MG63 (cell line): ENCODE measurements around the gene CLDN3. TPM values are rescaled to one million over a fixed set of nuclear protein-coding genes. Genes with fewer than 3 reads are reported as not detected.
"Not testable (repeated sequence)": the region's sequence is repeated elsewhere in the genome, so short reads cannot be mapped to it uniquely, and the experiment has no call there.

Experiments used
- DNase-seq: peaks from one replicate; pipeline ENCODE4 v3.0.0-alpha.2; 2020
- H3K27me3 ChIP-seq: fragments of 250-450 bp; sonication (Bioruptor Pico); 2 replicates; pipeline ENCODE4 v1.5.1; 2020; ENCODE audit warnings: mild to moderate bottlenecking, moderate library complexity
- H3K36me3 ChIP-seq: fragments of 250-450 bp; sonication (Bioruptor Pico); 2 replicates; pipeline ENCODE4 v1.5.1; 2020; ENCODE audit warnings: mild to moderate bottlenecking, moderate library complexity
- H3K4me3 ChIP-seq: fragments of 250-450 bp; sonication (Bioruptor Pico); 2 replicates; pipeline ENCODE4 v1.5.1; 2020; ENCODE audit warnings: mild to moderate bottlenecking, moderate library complexity
- H3K9me3 ChIP-seq: fragments of 250-450 bp; sonication (Bioruptor Pico); 2 replicates; pipeline ENCODE4 v1.5.1; 2020; ENCODE audit warnings: mild to moderate bottlenecking, moderate library complexity
- total RNA-seq: library from RNA; depleted of rRNA; stranded (reverse); fragments of >200 nt; shearing (Covaris generic); gene quantifications from 2 replicates; pipeline ENCODE4 v1.2.3, GENCODE V29; 2014; ENCODE audit warnings: low replicate concordance; rRNA removed

CLDN3 gene
- total RNA-seq, 1 experiment from 2014 or later: not detected

- H3K4me3 ChIP-seq: no peak overlapping the region
- DNase-seq: no peak
- no peaks in the 10 kb centered on the region for H3K27me3 ChIP-seq
- H3K9me3 ChIP-seq: no peaks in the 10 kb centered on the region
- no peaks in the 10 kb centered on the region for H3K36me3 ChIP-seq
Observed at GRCh38 chr7:73726083-73726466, 44.0 kb downstream of the CLDN3 start.

DNA sequence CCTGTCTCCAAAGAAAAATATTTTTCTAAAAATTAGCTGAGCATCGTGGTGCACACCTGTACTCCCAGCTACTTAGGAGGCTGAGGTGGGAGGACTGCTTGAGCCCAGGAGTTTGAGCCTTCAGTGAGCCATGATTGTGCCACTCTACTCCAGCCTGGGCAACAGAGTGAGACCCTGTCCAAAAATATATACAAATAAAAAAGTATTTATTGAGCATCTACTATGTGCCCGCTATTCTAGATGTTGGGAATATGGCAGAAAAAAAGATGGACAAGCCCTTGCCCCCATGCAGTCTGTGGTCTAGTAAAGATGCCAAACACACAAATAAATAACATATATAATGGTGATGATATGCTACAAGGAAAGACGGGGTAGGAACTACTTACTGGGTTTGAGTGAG is 46.3 kb downstream of the CLDN3 start:
- Histone ChIP-seq H3K36me3 (no peaks in the 10 kb centered on the region), H3K27me3 (no peaks in the 10 kb centered on the region), H3K4me3 (no peak overlapping the region), H3K9me3 (no peaks in the 10 kb centered on the region)
- no peak for DNase-seq

DNA sequence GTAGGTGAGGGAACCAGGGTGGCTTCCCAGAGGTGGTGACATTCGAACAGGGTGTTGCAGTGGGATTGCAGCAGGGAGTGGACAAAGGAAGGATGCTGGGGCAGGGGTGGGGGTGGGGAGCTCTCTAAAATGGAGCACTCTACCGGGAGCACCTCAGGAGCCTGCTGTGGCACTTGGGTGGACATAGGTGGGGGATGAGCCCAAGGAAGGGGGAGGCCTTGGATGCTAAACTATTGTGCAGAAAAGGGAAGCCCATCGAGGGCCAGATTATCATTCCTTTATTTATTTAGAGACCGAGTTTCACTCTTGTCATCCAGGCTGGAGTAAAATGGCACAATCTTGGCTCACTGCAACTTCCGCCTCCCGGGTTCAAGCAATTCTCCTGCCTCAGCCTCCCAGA is 47.3 kb downstream of the CLDN3 start:
- no peak for DNase-seq
- Histone ChIP-seq H3K4me3 (no peak overlapping the region), H3K9me3 (no peaks in the 10 kb centered on the region), H3K27me3 (no peaks in the 10 kb centered on the region), H3K36me3 (no peaks in the 10 kb centered on the region)

GRCh38 chr7:73722182-73722581 is 47.9 kb downstream of the CLDN3 start:
- DNase-seq, H3K27me3 ChIP-seq, H3K9me3 ChIP-seq, H3K36me3 ChIP-seq, H3K4me3 ChIP-seq: not testable (repeated sequence)

GRCh38 chr7:73721377-73721817 is 48.7 kb downstream of the CLDN3 start:
- Histone ChIP-seq H3K4me3 (no peak overlapping the region), H3K27me3 (no peaks in the 10 kb centered on the region), H3K9me3 (no peaks in the 10 kb centered on the region), H3K36me3 (no peaks in the 10 kb centered on the region)
- DNase-seq: peak; percentile 84

DNA sequence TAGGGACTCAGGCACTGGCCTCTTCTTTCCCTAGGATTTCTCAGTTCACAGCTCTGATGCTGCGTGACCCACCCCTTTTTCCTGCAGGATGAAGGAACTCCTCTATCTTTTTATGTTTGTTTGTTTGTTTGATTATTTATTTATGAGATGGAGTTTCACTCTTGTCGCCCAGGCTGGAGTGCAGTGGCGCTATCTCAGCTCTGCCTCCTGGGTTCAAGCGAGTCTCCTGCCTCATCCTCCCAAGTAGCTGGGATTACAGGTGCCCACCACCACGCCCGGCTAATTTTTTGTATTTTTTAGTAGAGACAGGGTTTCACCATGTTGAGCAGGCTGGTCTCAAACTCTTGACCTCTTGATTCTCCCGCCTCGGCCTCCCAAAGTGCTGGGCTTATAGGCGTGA is 49.6 kb downstream of the CLDN3 start:
- H3K4me3 ChIP-seq, H3K36me3 ChIP-seq, DNase-seq, H3K27me3 ChIP-seq, H3K9me3 ChIP-seq: not testable (repeated sequence)

GRCh38 chr7:73719806-73720169 is 50.3 kb downstream of the CLDN3 start:
- DNase-seq: no peak
- Histone ChIP-seq H3K9me3 (no peaks in the 10 kb centered on the region), H3K36me3 (no peaks in the 10 kb centered on the region), H3K4me3 (peak overlapping the region; percentile 33), H3K27me3 (no peaks in the 10 kb centered on the region)

Other genes starting within 250 kb of the CLDN3 start
- gene BAZ1B, start 248.0 kb downstream of the CLDN3 start, total RNA-seq: 44.6 and 67.4 TPM in 2 replicates
- gene BCL7B, start 212.6 kb downstream of the CLDN3 start, total RNA-seq: 31.6 and 33.3 TPM in 2 replicates
- gene TBL2, start 191.7 kb downstream of the CLDN3 start, total RNA-seq: 68.6 and 79.0 TPM in 2 replicates
- not detected in 2 replicates for gene MLXIPL, start 145.7 kb downstream of the CLDN3 start, total RNA-seq
- gene VPS37D, start 102.4 kb downstream of the CLDN3 start, total RNA-seq: 1.4 and 2.6 TPM in 2 replicates
- gene DNAJC30, start 86.8 kb downstream of the CLDN3 start, total RNA-seq: 5.6 and 6.8 TPM in 2 replicates
- 88.8 and 104 TPM in 2 replicates for gene BUD23, start 86.7 kb downstream of the CLDN3 start, total RNA-seq
- gene STX1A, start 50.6 kb downstream of the CLDN3 start, total RNA-seq: 3.8 and 7.8 TPM in 2 replicates
- gene ABHD11, start 31.5 kb downstream of the CLDN3 start, total RNA-seq: 5.0 and 16.7 TPM in 2 replicates
- gene CLDN4, start 60.7 kb upstream of the CLDN3 start, total RNA-seq: not detected in 2 replicates
- not detected in 2 replicates for gene METTL27, start 72.2 kb upstream of the CLDN3 start, total RNA-seq
- gene TMEM270, start 90.9 kb upstream of the CLDN3 start, total RNA-seq: not detected in 2 replicates